UCSD-AML1 (cell line): ENCODE measurements around the gene TPMT.
"Not testable (repeated sequence)": the region's sequence is repeated elsewhere in the genome, so short reads cannot be mapped to it uniquely, and the experiment has no call there.

Experiments
- DNase-seq: peaks from one replicate; lab custom pipeline; 2025; ENCODE audit not compliant: unreplicated experiment; lab: John Stamatoyannopoulos, UW

TPMT gene

DNA sequence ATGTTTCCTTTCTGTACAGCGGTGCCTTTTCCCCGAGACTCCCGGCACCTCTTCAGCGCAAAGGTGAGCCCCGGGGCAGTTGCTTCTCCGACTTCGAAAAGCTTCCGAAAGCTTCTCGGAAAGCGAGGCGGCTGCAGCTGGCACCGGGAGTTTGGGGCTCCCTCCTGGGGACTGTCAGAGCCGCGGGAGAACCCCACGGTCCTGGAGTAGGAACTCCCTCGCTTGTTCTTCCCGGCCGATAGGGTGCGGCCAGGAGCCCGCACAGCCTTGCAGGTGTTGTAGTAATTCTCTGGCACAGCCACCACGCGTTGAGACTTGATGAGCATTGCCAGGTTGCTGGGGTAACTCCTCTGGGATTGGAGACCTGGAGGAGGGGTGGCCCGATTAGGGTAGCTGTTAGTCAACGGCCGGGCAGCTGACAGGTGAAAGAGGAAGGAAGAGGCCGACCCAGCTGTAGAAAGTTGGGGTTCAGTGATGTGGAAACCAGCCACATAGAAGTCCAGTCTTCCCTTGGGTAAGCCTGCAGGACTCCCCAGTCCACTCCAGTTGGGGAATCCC lies 1.1 kb upstream of the TPMT start:
- DNase-seq, result peak; percentile 56

DNA sequence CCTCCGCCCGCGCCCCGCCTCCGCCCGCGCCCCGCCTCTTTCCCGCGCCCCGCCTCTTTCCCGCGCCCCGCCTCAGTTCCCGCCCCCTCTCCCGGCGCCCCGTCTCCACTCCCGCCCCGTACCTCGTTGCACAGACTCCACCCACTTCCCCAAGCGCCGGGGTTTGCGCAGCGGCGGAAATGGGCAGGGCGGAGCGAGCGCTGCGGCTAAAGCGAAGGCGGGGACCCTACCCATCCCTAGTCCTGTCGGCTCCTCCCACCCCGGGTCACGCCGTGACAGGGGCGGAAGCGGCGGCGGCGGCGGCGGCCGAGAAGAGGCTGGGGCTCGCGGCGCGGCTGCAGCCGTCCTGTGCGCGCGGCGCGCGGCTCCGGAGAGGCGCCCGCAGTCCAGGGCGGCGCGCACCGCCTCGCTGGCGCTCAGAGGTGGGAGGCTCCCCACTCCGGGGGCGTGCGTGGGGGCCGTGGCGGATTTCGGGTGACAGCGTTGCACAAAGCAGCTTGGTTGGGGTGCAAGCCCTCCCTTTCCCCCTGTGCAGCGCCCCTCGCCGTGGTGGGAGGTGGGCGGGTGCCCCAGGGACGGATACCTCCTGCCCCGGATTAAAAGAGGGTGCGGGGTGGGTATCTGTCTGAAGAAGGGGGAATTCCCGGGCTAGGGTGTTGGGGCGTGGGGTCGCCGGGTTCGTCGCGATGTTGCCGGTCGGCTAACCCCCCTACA lies 430 bp upstream of the TPMT start, which contains the start of gene KDM1B:
TSS of gene KDM1B (plus strand) at position 273 of the 714 bp plus-strand sequence. CDS start 4,474 bp downstream, outside the sequence.
- DNase-seq, result peak; percentile 99

DNA sequence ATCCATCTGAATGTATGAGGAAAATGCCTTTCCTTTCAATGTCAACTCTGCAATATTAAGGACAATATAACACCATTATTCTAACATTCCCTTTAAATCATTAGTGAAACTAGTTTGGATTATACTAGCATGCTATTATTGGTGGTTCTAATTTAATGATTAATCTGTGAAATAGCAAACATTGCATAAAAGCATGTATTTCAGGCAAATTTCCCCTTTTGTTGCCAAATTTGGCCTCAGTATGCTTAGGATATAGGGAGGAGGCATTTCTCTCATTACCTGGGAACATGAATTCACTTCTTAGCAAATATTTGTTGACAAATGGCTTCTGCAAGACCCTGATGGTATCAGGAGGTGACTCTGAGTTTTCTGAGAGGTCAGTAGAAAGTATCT lies 1.6 kb downstream of the TPMT start:
- DNase-seq, result no peak

DNA sequence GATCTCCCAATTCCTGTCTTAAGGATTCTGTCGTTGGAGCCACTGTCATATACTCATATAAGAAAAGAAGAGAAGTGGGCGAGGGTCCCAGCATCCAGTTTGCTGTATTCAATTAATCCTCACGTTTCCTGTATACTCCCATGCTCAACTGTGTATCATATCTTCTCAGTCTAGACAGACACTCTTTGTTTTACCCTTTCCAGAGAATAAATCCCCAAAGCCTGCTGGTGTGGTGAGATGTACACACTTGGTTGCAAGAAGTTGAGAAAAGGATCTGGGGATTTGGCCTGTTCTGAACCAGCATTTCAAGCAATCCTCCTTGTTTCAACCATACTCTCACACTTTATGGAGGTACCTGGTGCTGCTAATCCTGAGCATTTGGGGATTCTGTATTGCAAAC lies 3.1 kb downstream of the TPMT start:
- no peak for DNase-seq

DNA sequence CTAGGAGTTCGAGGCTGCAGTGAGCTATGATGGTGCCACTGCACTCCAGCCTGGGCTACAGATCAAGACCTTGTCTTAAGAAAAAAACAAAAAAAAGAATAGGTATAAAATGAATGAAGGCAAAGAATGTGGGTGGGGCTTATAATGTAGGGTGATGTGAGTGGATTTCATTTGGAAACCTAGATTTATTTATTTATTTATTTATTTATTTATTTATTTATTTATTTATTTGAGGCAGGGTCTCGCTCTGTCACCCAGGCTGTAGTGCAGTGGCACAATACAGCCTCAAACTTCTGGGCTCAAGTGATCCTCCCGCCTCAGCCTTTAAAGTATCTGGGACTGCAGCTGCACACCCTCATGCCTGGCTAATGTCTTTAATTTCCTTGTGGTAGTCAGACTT lies 3.5 kb downstream of the TPMT start:
- not testable (repeated sequence) for DNase-seq

DNA sequence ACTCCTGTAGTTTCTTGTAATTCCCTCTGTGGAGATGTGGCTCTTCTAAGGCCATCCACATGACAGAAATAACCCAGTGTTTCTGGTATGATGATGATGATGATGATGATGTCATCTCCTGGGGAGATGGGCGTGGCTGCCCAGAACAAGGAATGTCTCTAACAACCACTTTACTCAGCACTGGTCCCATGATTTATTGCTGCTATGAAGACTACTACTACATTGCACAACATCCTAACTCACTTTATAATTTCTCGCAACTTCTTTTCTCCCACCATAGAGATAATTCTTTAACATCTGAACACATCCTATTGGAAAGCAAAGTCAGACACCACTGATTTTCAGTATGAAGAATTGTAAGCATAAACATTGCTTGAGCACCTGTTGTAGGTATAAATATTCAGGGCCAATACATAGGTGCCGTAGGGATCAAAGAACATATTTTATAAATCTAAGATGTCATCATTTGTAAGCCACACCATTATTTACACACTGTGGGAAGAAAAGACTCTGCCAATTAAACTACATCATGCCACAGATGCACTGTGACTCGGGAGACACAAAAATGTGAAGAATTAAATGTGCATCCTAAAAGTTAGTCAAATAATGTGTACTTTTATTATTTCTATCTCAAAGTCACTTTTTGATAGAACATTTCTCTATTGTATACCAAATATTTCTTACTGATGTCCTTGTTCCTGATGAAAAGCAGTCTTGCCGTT lies 6.4 kb downstream of the TPMT start:
- DNase-seq, result no peak

DNA sequence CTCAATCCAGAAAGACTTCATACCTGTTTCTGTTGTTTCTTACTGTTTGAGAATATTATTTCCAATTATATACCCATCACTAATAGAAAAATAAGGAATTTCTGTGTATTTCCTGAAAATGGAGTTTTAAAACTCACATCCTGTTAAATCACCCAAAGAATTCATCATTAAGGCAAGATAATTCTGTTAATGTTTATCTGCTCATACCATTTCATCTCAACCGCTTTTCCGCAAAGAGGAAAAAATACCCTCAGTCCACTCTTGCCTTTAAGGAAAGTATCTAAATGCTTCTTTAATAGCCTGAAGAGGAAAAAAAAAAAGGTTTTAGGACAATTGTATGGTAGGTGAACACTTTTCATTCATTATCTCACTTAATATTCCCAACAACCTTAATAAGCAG lies 7.3 kb downstream of the TPMT start:
- no peak for DNase-seq

DNA sequence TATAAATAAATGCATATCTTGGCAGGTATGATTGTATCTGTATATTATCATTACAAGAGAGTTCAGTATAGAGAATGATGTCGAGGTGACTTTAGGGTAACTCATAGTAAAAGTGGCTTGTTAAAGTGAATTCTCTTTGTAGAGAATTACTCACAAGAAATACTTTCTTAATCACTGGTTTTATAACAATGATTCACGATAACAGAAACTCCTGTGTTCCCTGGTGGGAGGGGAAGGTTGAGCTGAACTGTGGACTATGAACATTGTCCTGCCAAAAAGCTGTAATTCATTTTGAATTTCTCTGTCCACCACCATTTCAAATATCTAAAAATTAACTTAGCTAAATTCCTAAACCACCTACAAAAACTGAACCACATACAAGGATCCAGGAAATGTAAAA lies 7.7 kb downstream of the TPMT start:
- DNase-seq, result no peak

DNA sequence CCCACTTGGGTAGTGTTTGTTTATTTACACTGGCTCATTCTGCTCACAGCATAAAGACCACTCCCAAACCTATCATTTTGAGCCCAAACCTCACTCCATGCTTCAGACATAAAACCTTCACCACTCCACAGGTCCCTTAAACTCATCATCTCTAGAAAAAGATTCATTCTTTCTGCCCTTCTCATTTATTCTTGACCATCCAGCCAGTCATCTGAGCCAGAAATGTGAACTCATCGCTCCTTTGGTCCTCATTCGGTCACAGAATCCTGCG lies 12.4 kb downstream of the TPMT start:
- DNase-seq, result no peak

DNA sequence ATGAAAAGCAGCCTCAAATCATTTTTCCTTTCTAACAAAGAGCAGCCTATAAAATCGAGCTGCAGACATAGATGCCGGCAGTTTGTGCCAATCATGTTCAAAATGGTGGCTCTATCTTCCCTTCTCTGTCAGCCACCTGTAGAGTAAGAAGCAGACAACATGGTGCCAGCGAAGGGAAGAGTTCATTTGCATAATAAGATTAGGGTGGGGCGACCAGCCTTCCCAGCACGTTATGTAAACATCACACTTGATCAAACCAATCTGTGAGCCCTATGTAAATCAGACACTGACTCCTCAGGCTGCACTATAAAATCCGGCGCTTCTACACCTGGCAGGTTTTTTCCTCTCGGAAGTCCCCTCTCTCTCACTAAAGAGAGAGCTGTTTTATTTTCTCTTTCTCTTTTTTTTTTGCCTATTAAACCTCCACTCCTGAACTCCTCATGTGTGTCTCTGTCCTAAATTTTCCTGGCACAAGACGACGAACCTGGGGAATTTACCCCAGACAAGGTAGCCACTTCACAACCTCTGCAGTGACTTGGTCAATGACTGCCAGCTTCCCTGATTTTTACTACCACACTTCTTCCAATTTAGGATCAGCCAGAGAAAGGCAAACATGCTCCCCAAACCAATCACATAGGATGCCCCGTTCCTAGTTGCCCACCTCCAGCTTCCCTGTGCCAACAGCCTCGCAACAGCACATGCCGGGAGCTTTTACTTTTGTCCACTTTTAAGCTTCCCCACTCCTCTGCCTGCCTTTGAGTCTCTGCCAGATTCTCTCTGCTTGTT lies 12.9 kb downstream of the TPMT start:
- DNase-seq, result no peak

DNA sequence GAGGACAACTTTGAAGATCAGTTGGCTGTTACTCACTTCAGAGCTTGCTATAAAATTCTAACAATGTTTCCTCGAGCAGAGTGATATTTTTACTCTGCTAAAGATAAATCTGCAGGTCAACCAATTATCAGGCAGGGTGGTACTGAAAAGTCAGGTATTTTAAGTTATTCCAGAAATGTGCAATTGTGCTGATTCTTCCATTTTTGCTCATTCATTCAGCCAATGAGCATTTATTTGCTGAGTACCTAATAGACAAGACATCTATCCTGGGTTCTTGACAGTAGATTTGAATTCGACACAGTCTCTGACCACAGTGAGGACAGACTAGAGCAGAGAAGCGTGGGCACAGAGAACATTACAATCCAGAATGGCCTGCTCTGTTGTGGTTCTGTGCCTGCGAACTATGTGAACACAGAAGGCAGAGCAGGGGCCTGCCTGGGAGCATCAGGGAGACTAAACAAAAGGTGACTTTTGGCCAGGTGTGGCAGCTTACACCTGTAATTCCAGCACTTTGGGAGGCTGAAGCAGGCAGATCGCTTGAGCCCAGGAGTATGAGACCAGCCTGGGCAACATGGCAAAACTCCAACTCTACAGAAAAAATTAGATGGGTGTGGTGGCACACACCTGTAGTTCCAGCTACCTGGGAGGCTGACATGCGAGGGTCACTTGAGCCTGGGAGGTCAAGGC lies 14.8 kb downstream of the TPMT start:
- DNase-seq, result no peak

DNA sequence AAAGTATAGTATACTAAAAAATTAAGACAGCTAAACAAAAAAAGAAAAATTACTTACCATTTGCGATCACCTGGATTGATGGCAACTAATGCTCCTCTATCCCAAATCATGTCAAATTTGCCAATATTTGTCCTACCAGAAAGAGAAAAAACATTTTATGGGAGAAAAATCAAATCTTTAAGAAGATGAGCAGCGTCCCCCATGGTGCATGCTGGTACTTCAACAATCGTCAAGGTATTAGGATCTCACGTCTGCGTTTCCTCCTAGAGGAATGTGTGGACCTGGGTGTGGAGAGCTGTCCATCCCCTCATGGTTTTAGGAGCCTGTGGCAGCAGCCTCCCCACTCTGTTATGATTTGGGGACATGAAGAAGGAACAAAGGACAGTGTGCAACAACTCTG lies 16.0 kb downstream of the TPMT start:
- DNase-seq, result no peak

DNA sequence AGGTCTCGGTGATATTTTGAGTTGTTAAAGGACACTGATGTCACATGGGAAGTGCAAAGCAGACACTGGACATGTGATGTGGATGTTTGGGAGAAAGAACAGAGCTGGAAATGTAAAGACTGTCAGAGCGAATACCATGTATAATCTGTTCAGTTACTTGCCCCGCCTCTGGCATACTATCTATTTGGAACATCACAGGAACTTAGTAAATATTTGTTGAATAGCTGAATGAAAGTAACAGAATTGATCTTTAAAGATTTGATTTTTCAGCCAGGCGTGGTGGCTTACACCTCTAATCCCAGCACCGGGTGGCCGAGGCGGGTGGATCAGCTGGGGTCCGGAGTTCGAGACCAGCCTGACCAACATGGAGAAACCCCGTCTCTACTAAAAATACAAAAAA lies 18.6 kb downstream of the TPMT start:
- DNase-seq, result no peak

DNA sequence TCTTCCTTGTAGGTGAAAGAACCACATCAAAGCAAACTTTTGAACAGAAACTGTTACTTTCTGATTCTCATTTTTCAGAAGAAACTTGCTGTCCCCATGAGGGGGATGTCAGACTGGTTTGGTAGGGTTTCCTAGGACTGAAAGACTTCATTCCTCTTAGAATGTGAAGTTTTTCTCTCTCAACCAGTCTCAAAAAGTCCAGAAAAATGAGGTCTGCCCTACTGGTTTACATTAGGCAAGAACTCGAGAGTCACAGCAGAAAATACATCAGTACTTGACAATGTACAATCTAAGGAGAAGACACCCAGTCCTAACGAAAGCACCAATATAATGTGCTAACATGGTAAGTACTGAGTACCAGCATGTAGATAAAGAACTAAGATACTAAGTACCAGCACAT lies 19.7 kb downstream of the TPMT start:
- DNase-seq, result no peak

DNA sequence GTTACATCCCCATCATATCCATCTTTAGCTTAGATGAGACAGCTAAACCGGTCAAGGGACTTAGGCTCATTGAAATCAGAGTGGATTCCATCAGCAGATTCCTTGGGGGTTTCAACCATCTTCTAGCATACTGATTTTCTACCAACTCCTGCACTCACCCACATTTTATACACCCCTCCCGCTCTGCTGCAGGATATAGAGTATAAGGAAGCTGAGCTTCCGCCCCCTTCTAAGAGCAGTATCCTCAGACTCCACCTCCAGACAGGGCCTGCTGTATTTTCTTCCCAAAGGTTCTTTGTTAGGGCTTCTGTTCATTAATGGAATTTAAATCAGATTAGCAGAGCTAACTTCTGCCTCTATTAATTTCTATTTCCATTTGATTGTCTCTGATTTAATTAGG lies 22.5 kb downstream of the TPMT start:
- no peak for DNase-seq

DNA sequence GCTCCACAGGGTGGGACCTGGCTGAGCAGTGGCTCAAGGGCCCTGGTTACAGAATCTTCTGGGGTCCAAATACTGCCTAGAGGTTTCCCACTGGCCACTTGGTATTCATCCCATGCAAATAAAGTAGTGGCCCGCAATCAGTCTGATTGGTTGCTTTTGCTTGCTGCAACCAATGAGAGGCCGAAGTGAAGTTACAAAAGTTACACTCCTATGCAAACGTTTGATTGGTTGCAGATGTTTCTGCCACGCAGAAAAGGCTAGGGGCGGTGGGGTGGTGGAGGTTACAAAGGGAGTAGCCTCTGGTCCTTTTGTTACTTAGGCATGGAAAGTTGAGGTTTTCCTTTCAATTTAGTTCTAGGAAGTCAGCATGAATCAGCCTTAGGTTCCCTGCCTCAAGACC lies 28.8 kb downstream of the TPMT start:
- DNase-seq, result no peak

DNA sequence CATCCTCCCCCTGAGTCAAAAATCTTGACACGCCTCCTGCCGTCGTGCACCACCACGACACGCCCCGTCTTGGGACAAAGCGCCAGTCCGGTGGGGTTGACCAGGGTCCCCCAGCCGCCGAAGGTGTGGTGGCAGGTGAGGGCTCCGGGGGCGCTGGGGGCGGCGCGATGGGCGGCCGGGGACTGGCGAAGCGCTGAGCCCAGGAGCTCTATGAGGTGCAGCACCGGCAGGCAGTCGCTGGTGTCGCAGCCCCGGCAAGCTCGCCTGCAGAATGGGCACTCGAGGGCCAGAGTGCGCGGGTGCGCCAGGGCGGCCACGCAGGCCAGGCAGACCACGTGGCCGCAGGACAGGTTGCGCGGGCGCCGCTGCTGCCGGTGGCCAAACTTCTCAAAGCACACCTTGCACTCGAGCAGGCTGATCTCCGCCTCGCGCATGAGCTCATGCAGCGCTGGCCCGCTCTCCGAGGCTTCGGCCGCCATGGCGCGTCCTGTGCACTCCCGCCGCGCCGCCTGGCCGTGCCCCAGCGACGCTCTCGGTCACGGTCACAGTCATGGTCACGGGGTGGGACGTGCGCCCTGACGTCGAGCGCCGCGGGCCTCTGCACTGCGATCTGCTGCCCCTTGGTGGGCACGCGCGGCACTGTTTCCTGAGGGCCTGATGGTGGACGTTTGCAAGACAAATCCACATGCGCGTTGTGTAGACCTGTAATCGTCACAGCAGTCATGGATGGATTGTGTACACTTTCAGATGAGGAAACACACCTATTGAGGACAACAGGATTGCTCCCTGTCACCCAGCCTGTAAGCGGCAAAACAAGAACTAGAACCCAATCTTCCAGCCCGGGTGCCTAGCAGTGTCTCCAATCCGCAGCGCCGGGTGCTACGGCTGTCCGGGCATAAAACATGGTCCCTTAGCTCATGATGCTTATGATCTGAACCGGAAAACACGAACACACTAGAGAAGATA lies 32.5 kb downstream of the TPMT start, which contains the start of gene NHLRC1:
TSS of gene NHLRC1 (minus strand) at position 550 of the 966 bp plus-strand sequence. CDS start at position 479, 71 bp downstream.
- no peak for DNase-seq

DNA sequence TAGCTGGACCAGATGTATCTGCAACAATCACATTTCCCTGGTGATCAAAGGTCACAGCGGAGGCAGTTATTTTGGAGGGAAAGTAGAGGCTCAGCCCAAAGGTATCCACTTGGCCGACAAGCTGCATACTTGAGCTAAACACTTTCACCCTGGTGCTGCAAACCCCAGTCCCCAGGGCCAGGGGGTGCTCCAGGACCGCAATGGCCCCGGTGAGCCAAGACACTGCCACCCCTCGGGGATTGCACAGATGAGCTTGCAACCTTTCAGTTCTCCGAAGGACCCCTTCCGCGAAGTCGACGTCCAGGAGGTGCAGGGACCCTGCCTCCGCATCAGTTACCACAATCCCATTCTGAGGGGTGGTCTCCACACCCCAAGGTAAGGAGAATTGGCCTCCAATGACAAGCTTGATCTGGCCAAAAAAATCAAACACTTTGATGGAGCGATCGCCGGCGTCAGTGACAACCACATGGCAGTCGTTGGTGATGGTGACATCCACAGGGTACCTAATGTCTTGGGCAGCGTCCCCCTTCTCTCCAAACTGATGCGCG lies 33.2 kb downstream of the TPMT start:
- peak; percentile 18 for DNase-seq

DNA sequence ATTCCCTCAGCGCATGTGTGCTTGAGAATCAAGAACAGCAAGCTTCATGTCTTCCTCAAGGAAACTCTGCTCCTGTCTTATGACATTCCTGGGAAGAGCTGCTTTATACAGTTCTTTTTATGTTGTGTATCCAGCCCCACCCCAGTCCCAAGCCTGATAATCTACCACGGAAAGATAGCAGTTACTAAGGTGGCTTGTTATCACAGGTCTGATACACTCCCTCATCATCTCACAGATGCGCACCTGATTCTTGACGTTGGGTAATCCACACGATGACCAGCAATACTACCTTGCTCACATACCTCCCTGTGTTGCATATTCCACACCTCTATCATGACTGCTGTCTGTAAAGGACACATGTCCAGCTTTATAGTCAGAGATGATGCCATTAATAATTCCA lies 35.6 kb downstream of the TPMT start:
- no peak for DNase-seq

DNA sequence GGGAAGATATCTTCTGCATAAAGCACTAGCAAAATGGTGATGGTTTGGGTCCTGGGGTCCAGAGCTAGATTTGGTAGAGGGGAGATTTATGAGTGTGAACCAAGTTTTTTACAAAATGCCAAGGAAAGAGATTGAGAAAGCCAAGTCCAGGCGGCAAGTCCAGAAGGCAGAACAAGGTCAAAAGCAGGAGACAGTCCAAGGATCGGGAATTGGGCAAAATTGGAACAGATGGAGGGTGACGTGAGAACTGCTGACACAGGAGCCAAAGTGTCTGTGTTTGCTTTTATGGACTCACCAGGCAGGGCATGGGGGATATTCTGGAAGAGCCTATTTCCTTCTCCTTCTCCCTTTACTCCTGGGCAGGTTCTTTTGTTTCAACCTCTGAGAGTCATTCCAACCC lies 36.5 kb downstream of the TPMT start:
- no peak for DNase-seq
